Measurements from ENCODE around the gene TBK1.

TBK1 gene

GRCh38 chr12:64451687-64452558 is at the start of gene TBK1:
Gene TBK1, plus strand, starts transcription at chr12:64452120. Its CDS starts 3,751 bp downstream, at chr12:64455871.
- peak; percentile 57 for DNase-seq

GRCh38 chr12:64402181-64402580 is 49.7 kb upstream of the TBK1 start:
- no peak for DNase-seq

GRCh38 chr12:64403707-64404469 is 48.0 kb upstream of the TBK1 start, which contains the start of gene XPOT:
Gene XPOT, plus strand, starts transcription at chr12:64404392. Its CDS starts 5,644 bp downstream, at chr12:64410036.
- DNase-seq: peak; percentile 88

- DNase-seq: no peak
These were observed 47.3 kb upstream of the TBK1 start for GRCh38 chr12:64404470-64405256.

- DNase-seq: no peak
These were observed 44.3 kb upstream of the TBK1 start for GRCh38 chr12:64407342-64408223.

- no peak for DNase-seq
These were observed 40.5 kb upstream of the TBK1 start for GRCh38 chr12:64411427-64411826.

GRCh38 chr12:64412459-64412858 is 39.5 kb upstream of the TBK1 start:
- no peak for DNase-seq

GRCh38 chr12:64413884-64414283 is 38.0 kb upstream of the TBK1 start:
- no peak for DNase-seq

GRCh38 chr12:64418209-64418608 is 33.7 kb upstream of the TBK1 start:
- no peak for DNase-seq

- DNase-seq: no peak
These were observed 32.2 kb upstream of the TBK1 start for GRCh38 chr12:64419696-64420095.

- no peak for DNase-seq
These were observed 23.9 kb upstream of the TBK1 start for GRCh38 chr12:64427988-64428387.

- DNase-seq: no peak
These were observed 23.0 kb upstream of the TBK1 start for GRCh38 chr12:64428956-64429355.

GRCh38 chr12:64430886-64431285 is 21.0 kb upstream of the TBK1 start:
- DNase-seq: no peak

- no peak for DNase-seq
These were observed 20.1 kb upstream of the TBK1 start for GRCh38 chr12:64431791-64432190.

GRCh38 chr12:64433915-64434314 is 18.0 kb upstream of the TBK1 start:
- DNase-seq: no peak

GRCh38 chr12:64440100-64440499 is 11.8 kb upstream of the TBK1 start:
- DNase-seq: no peak

GRCh38 chr12:64445490-64445889 is 6.4 kb upstream of the TBK1 start:
- no peak for DNase-seq

GRCh38 chr12:64446295-64446694 is 5.6 kb upstream of the TBK1 start:
- DNase-seq: no peak

- DNase-seq: no peak
These were observed 1.8 kb upstream of the TBK1 start for GRCh38 chr12:64450057-64450640.

- no peak for DNase-seq
These were observed 1.0 kb upstream of the TBK1 start for GRCh38 chr12:64450711-64451486.

Measured in NCI-H1694 treated with DMSO at 0.1 percent for 48 hours (cell line).